Jurkat, Clone E6-1 (cell line): ENCODE results near the gene SERPINA1.

Source experiments
- DNase-seq: peaks from one replicate; pipeline ENCODE4 v3.0.0-alpha.2; 2011; ENCODE audit warnings: low read depth, low spot score
- H3K4me3 ChIP-seq: 2 replicates; pipeline ENCODE4 v1.5.1; 2011; ENCODE audit warnings: mild to moderate bottlenecking, low read length, control low read depth, moderate library complexity

Gene SERPINA1

DNA sequence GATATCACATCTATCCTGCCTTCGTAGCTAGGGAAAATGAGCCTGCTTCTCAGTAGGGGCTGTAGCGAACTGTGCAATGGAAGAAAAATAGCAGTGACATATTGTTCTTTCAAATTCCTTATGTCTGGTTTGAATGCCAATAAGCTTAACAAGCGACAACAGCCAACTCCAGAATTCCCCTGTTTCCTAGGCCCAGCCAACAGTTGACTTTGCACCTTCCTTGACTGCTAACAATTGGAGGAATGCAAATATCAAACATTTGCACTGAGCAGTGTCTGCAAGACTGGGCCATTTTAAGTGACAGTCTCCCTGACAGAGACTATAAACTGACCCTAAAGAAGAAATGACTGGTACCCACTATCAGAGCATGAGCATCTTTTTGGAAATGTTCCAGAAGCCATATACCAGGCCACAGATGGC, 12.0 kb upstream of the SERPINA1 start:
- H3K4me3 ChIP-seq, result no peak overlapping the region
- no peak for DNase-seq

DNA sequence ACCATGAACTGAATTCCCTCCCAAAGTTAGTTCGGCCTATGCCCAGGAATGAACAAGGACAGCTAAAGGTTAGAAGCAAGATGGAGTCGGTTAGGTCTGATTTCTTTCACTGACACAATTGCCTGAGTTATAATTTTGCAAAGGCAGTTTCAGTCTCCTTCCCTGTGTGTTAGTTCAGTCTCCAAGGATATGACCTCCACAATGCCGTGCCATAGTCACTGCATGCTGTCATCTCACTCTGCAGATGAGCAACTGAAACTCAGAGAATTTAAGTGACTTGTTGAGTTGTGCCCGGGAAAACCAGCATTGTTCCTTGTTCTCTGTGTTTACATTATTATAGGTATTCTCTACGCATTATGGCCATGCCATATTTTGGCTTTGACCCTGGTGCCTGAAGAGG, 10.1 kb upstream of the SERPINA1 start:
- H3K4me3 ChIP-seq, result no peak overlapping the region
- no peak for DNase-seq

DNA sequence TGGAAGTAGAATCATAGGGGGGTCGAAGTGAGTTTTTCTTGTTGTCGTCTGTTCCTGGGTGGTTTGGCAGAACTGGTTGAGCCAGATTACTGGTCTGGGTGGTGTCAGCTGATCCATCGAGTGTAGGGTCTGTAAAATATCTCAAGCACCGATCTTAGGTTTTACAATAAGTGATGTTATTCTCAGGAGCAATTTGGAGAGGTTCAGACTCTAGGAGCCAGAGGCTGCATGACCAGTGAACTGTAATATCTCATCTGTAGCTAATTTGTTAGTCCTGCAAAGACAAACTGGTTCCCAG, 9.7 kb upstream of the SERPINA1 start:
- no peak overlapping the region for H3K4me3 ChIP-seq

DNA sequence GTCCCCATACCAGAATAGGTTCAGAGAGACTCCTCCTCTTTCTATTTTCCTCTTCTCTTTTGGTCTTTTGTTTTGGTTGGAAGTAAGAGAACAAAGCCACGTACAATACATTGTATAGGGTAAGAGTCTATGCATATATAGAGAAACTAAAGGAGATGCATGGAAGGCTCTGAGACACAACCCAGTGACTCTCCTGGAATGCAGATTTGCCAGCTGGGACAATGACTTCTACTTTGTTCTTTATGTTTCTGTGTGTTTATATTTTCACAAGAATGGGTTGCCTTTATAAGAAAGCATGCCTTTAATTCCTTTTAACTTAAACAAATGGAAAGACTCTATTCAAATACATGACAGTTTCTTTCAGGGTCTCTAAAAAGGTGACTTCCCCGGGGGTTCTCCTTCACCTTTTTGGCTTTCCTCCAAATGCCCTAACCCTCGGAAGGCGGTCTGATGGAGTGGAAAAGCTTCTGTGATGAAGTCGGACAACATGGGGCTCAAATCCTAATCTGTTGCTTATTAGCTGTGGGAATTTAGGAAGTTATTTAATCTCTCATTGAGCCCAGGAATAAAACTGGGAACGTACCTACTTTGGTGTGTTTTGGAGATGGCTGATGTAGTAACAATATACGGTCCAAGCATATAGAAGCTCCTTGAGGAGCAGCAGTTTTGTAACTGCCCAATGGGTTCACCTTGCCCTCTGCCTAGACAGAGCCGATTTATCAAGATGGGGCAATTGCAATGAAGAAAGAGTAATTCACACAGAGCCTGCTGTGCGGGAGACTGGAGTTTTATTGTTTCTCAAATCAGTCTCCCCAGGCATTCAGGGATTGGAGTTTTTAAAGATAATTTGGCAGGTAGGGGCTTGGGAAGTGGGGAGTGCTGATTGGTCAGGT, 9.1 kb upstream of the SERPINA1 start:
- no peak overlapping the region for H3K4me3 ChIP-seq
- no peak for DNase-seq

More for the DNA sequence above, 9.7 kb upstream of the SERPINA1 start:
- no peak for DNase-seq

DNA sequence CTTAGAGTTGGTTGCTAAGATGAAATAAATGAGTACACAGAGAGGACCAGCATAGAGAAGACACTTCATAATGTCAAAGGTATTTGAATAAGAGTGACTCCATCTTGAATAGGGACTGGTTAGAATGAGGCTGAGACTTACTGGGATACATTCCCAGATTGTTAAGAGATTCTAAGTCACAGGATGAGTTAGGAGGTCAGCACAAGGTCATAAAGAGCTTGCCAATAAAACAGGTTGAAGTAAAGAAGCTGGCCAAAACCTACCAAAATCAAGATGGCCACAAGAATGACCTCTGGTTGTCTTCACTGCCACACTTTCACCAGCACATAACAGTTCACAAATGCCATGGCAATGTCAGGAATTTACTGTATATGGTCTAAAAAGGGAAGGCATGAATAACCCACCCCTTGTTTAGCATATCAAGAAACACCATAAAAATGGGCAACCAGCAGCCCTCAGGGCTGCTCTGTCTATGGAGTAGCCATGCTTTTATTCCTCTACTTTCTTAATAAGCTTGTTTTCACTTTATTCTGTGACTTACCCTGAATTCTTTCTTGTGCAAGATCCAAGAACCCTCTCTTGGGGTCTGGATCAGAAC, 8.3 kb upstream of the SERPINA1 start:
- DNase-seq, result no peak

DNA sequence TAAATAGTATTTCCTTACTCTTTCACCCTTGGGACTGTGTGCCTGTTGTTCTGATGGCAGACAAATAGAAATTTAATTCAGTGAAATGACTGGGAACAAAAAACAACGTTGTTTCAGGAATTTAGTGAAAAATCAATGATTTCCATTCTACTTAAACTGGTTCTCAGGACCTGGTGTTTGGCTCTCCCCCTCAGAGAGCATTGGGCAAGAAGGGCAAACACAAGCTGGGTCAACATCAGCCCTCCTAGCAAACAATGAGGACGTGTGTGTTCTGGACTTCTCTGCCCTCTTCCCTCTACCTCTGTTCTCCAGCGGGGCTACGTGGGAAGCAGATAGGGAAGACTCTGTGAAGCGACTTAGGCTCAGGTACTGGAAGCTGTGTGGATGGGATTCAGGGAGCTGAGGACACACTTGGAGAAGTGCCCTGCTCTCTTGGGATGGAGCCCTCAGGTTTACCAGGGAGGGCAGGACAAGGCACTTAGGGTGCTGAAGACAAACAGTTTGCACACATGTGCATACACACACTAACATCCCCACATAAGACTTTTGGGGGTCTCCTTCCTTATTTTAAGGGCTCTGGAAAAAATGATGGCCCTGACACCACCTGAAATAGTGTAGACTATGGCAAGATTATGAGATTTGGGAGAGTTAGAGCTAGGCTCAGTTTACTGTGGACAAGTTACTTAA, 7.6 kb upstream of the SERPINA1 start:
- no peak for DNase-seq
- no peak overlapping the region for H3K4me3 ChIP-seq

More for the DNA sequence above, 8.3 kb upstream of the SERPINA1 start:
- H3K4me3 ChIP-seq, result no peak overlapping the region

DNA sequence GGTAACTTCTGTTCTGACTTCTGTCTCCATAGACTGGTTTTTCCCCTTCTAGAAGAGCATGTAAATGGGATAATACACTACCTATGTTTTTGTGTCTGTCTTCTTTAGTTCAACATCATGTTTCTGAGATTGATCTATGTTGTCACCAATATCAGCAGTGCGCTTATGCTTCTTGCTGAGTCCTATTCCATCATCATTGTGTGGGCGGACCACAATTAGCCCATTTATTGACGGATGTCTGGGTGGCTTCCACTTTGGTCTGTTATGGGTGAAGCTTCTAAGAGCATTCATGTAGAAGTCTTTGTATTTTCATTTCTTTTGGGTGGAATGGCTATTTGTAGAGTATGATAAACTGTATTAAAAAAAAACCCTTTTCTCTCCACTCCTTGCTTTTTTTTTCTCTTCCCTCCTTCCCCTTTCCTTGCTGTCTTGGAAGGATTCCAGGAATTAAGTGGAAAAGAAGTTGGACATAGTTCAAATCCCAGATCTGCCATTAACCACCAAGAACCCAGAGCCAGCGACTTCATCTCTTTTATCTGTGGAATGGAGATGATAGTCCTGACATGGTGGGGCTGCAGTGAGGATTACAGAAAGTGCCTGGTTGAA, 7.0 kb upstream of the SERPINA1 start:
- DNase-seq, result no peak
- no peak overlapping the region for H3K4me3 ChIP-seq

DNA sequence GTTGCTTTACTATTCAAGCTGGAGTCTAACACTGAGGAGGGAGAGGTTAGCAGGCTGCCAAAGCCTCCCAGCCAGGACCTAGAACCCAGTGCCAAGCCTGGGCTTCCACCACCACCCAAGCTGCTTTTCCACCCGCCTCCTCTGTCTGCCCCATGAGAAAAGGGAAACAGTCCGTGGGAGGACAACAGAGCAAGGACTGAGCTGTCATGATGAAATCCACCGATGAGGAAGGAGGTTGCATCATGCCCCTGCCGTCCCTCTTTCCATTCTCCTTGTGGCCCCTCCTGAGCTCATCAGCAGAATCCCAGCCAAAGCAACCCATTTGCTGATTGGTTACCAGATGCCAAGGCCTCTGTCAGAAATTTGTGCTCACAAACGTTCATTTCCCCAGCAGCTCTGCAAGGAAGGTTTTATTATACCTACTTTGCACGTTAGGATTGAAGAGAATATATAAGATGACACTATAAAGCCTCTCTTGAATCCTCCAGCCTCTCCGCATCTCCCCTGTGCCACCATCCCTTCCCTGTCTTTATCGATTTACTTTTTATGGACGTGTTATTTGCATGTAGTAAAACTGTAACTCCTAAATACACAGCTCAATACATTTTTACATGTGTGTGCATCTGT, 6.3 kb upstream of the SERPINA1 start:
- no peak overlapping the region for H3K4me3 ChIP-seq
- DNase-seq, result no peak

DNA sequence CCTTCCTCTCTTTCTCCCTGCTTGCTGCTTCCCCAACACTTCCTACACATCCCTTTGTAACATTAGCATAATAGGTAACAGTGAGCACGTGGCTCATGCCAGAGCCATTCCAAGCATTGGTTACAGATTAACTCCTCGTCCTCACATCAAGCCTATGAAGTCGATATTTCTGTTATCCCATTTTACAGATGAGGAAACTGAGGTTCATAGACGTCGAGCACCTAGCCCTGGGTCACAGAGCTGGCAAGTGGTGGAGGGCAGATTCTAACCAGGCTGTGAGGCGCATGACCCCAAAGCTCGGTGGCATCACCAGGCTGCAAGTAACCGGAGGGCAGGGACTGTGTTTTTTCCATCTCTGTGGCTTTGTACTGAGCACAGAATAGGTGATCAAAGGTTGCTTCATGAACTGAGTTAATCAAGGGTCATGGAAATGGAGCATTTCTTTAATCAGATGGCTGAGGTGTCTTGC, 5.7 kb upstream of the SERPINA1 start:
- H3K4me3 ChIP-seq, result no peak overlapping the region
- no peak for DNase-seq

DNA sequence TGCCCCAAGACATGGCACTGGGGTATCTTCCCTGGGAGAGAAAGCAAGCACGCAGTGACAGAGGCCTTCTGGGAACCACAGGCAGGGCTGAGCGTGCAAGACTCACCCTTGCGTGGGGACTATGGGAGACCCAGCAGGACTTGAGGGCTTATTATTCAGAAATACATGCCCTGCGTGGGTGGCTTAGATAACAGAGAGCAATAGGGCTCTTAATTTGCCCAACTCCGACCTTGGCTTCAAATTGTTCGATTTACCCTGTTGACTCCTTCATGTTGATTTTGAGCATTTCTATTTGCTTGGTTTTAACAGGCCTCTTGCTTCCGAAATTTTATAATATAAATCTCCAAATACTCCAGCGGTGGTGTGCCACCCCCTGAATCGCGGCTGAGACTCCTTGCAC, 5.1 kb upstream of the SERPINA1 start:
- no peak for DNase-seq
- H3K4me3 ChIP-seq, result no peak overlapping the region

DNA sequence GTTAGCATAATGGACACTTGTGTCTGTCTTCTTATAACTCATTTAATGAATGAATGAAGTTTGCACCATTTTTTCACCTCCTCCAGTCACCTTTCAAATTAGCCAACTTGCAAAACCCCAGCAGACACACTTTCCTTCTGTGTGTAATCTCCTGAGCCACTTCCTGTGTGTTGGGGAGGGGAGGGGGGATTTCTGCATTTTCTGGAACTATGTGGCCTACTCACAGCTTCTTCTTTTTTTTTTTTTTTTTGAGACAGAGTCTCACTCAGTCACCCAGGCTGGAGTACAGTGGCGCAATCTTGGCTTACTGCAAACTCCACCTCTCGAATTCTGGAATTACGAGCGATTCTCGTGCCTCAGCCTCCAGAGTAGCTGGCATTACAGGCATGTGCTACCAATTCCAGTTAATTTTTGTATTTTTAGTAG, 4.1 kb upstream of the SERPINA1 start:
- no peak overlapping the region for H3K4me3 ChIP-seq
- peak; percentile 85 for DNase-seq

DNA sequence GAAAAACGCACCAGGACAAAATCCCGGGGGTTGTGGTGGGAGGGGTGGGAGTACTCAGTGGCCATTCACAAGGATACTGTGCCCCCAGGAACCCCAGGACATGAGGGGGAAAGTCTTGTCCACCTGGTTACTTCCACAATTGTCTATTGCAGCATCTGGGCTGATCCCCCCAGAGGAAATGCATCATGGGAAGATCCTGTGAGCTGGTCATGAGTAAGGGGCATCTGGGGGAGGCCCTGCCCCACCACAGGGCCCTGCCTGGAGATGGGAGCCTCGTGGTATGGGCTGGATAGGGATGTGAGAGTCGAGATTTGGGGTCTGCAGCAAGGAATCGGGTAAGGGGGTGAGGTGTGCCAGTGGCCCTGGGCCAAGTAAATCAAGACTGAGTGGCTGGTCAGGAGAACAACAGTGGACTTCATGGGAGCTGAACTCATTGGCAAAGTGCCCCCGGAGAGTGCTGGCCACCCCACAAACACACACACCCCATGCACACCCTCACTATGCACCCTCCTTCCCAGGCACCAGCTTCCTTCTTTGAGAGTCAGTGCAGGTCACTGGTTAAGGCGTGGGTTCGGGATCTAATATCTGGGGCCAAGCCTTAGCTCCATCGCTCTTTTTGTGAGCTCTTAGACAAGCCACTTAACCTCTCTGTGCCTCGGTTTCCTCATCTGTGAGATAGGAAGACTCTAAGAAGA, 3.0 kb upstream of the SERPINA1 start:
- DNase-seq, result no peak
- H3K4me3 ChIP-seq, result no peak overlapping the region

DNA sequence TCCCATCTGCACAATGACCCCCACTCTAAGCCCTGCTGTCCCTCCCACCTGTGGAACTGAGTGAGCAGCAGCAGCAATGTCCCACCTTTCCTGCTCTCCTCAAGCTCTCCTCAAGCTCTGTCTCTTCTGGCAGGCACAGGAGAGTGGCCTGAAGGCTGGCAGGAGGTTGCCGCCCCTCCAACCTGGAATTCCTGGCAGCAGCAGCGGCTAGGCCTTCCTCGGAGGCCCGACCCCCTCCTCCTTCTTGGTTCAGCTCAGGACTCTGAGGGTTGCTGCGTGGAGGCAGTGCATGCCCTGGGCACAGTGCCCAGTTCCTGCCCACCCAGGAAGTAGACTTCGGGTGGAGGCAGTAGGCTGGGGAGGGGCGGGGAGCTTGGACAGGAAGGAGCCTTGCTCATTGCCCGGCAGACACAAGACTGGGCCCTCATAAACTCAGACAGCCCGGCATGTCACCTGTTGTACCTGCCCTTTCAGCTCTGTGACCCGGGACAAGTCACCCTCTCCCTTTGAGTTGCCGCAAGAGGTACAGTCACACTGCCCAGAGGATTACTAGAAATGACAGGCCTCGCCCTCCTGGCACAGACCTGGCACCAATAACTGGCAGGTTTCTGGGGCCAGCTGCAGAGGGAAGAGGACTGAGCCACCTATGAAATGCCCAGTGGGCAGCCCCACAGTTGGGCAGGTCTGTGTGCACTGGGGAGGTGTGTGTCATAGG, 2.1 kb upstream of the SERPINA1 start:
- no peak for DNase-seq
- no peak overlapping the region for H3K4me3 ChIP-seq

DNA sequence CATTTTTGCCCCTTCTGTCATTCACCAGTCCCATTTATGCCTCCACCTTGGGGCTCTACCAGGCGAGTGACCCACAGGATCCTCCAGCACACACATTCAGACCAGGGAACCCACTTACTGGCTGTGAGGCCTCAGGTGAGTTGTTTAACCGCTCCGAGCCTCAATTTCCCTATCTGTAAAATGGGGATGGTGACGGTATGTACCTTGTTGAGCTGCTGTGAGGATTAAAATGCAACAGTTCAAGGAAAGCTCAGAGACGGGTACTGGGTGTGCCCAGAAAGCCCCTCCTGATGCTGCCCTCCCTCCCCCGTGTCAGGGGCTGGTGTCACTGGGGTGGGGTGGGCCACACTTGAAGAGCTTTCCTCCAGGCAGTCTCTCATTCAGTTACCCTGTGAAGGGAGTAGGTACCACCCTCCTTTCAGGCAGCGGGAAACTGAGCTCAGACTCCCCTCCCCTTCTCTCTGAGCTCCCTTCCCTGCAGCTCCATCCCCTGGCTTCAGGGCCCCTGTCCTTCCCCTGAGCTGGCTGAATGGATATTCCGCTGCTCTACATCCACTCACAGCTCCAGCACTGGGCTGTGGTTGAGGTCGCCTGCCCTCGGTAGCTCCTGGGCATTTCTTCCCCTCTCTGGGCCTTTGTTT, 1.4 kb upstream of the SERPINA1 start:
- H3K4me3 ChIP-seq, result no peak overlapping the region

DNA sequence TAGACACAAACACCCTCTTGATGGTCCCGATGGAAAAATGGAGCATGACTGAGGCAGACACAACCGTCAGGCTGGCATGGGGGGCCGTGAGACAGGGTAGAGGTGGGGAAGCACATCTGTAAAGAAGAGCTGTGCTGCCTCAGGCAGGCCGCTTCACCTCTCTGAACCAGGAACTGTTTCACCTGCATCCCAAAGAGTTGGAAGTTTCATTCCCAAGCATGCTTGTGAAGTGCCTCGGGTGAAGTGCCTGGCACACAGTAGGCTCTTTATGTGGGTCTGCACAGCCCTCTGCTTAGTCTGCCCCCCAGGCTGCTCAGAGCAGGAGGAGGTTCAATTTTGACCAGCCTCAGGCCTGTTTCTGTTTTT, 685 bp upstream of the SERPINA1 start:
- no peak overlapping the region for H3K4me3 ChIP-seq

More for the DNA sequence above, 1.4 kb upstream of the SERPINA1 start:
- DNase-seq, result no peak

DNA sequence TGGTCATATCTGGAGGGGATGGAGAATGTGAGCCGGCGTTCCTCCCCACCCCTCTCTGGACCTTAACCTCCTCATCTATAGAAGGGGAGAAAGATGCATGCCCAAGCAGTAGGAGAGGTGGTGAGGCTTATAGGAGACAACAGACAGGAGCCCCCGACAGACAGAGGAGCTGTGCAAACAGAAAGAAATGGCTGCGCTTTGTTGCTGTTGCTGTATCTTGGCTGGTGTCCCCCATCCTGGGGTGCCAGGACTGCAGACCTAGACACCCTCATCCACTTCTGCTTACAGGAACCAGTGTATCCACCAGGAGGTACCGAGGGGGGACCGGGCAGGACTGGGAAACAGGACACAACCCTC, 397 bp downstream of the SERPINA1 start:
- no peak overlapping the region for H3K4me3 ChIP-seq
- DNase-seq, result no peak

More for the DNA sequence above, 685 bp upstream of the SERPINA1 start:
- DNase-seq, result no peak

DNA sequence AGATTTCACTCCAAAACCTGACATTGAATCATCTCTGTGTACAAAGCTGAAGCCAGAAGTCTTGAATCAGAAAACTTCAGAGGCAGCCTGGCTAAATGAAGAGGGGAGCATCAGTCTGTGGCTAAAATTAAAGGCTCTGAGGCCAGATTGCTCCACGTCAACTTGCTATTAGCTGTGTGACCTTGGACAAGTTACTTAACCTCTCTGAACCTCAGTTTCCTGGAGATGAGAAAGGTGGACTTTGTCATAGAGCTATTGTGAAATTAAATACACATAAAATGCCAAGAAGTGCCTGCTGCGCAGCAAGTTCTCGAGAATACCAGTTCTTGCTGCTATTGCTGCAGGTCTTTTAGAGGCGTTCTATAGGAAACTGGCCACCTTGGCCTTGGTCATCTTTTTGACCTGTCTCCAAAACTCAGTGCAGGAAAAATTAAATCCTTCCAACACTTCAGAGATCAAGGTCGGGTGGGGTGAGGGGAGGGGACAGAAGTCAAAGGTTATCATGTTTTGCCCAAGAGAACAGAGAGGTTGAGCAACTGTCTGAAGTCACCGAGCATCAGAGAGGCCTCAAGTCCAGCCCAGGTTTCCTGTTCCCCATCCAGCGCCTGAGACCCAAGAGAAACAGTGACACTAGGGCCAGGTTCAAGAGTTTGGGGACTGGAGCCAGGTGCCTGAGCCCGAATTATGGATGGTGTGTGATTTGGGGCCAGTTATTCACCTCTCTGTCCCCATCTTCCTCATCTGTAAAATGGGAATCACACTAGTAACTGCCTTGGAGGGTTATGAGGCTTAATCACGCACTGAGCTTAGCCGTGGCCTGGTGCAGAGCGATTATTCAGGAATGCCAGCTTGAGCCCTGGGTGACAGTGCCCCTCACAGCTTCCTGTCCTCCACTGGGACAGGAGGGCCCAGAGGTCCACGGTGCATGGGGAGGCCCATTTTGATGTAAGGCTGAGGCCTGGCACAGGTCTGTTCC, 1.1 kb downstream of the SERPINA1 start:
- DNase-seq, result no peak
- no peak overlapping the region for H3K4me3 ChIP-seq
